Thyroid gland (tissue), 4 donors: Measurements from ENCODE around the gene RERG.

Experiments used
- POLR2A ChIP-seq, 2 donors: fragments of 450-650 bp; IDR thresholded peaks; one replicate each; pipeline ENCODE4 v1.6.1; 2017; ENCODE audit warnings: antibody characterized with exemption in 2 of 2, mild to moderate bottlenecking in 2 of 2, moderate library complexity in 1 of 2
- TF ChIP-seq, protein P1 (sequence below), 6 experiments: fragments of 200-600 bp in 3 of 6; fragments of 450-650 bp in 3 of 6; sonication (generic) in 3 of 6; IDR thresholded peaks; one replicate each; pipeline ENCODE4 v1.5.1; 2016 to 2019; ENCODE audit warnings: antibody characterized with exemption in 6 of 6, mild to moderate bottlenecking in 2 of 6, inconsistent platforms in 1 of 6, moderate library complexity in 1 of 6

- TF ChIP-seq POLR2A (IDR thresholded peaks at IDR 0.05), result no peak
- TF ChIP-seq, protein P1, sequence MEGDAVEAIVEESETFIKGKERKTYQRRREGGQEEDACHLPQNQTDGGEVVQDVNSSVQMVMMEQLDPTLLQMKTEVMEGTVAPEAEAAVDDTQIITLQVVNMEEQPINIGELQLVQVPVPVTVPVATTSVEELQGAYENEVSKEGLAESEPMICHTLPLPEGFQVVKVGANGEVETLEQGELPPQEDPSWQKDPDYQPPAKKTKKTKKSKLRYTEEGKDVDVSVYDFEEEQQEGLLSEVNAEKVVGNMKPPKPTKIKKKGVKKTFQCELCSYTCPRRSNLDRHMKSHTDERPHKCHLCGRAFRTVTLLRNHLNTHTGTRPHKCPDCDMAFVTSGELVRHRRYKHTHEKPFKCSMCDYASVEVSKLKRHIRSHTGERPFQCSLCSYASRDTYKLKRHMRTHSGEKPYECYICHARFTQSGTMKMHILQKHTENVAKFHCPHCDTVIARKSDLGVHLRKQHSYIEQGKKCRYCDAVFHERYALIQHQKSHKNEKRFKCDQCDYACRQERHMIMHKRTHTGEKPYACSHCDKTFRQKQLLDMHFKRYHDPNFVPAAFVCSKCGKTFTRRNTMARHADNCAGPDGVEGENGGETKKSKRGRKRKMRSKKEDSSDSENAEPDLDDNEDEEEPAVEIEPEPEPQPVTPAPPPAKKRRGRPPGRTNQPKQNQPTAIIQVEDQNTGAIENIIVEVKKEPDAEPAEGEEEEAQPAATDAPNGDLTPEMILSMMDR (IDR thresholded peaks at IDR 0.05), result no peak
Measured at GRCh38 chr12:15218794-15219193, 2.4 kb downstream of the RERG start.
